Putamen (tissue), 1 donor: Measurements from ENCODE around the gene SLC6A11.

Source experiments
- DNase-seq: peaks from one replicate; pipeline ENCODE4 v3.0.0-alpha.2; 2016; ENCODE audit warnings: low spot score

SLC6A11 gene

DNA sequence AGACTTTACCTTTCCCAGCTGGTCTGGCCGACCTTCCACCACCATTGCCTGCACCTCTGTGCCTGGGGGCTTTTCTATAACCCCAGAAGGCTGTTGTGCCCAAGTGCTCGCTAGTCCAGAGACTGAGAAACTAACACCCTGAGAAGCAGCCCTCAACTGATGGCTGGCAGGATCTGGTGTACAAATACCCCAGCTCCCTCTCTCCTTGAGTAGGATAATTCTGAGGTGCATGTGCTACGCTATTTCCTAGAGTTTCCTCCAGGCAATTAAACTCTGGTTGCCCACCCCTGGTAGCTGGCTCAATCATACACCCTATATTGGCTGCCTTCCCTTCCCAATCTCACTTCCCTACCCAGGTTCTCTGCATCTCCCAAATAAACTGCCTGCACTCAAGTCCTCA is 165.0 kb downstream of the SLC6A11 start:
- no peak for DNase-seq

DNA sequence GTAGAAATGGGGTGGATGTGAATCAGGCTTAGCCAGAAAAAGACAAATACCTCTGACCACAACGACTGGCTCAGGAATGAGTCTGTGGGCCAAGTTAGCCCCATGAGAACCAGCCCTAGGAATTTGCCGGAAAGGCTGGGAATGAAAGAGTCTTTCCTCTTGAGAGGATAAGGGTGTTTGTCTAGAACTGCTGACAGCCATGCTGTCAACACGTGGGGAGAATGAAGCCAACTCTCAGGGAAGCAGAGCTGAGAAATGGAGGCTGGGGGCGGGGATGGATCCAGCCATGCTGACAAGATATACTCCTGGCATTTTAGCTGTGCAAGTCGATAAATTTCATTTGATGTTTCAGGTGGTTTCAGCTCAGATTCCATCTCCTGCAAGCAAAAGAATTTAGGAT is 165.9 kb downstream of the SLC6A11 start:
- no peak for DNase-seq

DNA sequence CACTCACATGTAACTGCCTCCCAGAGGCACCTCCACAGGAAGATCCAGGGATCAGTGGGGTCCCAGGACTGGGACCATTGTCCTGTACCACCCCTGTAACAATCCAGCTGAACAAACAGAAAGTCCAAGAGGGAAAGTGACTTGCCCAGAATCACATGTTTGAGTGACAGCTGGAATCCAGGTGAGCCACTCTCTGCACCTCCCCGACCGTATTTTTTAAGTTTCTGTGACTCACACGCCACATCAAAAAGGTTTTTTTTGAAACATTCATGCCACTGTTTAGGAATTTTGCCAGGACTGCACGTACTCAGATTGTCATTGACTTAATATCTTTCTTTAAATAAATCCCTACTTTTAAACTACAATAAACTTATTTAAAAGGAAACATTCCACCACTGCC is 166.8 kb downstream of the SLC6A11 start:
- DNase-seq, result peak; percentile 70

DNA sequence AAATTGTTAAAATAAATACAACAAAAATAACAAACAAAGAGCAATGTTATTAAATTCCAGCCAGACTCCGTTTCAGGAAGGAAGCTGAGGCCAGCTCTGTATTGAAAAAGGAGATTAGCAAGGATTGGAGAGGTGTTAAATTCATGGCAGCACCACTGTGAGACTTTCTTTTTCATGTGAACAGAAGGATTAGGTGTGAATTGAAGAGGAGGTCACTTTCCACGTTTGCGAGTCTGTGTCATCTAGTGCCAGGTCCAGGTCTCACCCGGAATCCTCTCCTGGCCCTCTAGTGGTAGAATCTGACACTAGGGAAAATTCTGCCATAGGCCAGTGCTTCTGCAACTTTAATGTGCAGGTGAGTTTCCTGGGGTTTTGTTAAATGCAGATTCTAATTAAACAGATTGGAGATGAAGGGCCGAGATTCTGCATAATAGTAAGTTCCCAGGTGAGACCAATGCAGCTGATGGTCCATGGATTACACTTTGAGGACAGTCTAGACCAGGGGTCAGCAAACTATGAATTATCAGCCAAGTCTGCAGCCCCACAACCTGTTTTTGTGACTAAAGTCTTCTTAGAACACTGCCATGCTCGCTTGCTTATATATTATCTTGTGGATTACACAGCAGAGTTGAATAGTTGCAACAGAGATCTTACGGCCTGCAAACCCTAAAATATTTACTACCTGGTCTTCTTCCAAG is 167.3 kb downstream of the SLC6A11 start:
- DNase-seq, result no peak

GRCh38 chr3:10984371-10984896 is 168.4 kb downstream of the SLC6A11 start:
- DNase-seq, result no peak

- DNase-seq, result no peak
Observed at GRCh38 chr3:10985181-10985580, 169.2 kb downstream of the SLC6A11 start.

DNA sequence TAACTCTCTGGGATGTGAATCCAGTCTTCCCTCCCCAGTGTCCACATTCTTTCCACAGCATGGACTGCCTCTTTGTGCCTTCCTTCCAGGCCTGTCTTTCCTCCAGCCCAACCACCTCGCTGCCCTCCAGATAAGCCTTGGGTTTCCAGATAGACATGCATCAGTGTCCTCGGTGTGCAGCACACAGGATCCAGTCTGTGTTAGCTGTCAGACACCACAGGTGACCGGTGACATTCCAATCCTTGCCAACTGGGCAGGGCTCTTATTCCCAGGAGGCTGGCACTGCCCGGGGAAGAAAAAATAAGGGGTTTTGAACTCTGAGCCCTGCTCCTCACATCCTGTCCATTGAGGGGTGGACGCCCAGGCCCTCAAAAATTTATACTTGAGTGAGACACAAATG is 170.6 kb downstream of the SLC6A11 start:
- no peak for DNase-seq

DNA sequence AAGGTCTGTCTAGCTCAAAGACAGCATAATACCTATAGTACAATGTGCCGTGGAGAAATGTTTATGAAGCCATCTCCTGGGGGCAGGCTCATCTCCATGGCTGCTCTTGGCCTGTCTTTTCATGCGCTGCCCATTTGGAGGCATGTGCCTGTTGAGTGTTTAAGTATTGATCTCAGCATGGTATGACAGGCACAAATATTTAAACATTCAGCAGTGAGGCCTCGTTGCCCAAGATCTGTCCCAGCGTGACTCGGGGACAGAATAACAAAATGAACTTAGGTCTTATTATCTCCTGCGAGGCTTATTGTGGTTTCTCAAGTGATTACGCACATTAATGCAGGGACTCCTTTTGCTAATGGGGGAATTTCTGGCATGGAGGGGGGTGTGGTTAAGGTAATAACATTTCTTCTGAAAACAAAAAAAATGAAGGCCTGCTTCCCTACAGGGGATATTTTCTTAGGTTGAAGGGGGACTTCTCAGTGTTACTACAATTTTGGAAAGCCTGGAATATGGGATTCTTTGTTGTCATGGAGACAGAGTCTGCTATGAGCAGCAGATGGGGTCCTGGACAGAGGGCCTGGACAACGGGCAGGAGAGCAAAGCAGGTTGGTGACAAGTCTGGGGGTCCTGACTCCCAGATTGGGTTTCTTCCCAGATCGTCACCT is 172.1 kb downstream of the SLC6A11 start:
- DNase-seq, result no peak

- DNase-seq, result no peak
Observed at GRCh38 chr3:10988991-10989484, 173.0 kb downstream of the SLC6A11 start.
